ENCODE measurements around the gene UBTF.

- TF ChIP-seq CTCF (optimal IDR thresholded peaks at IDR 0.05 in 1 of 3, IDR thresholded peaks at IDR 0.05 in 1 of 3, conservative IDR thresholded peaks at IDR 0.05 in 1 of 3; ENCODE audit: extremely low read depth in 1 of 3, insufficient read depth in 2 of 3, low read length in 3 of 3) = no peak
- TF ChIP-seq EZH2 (IDR thresholded peaks at IDR 0.05; ENCODE audit: low read length) = no peak
Measured at GRCh38 chr17:44176257-44176656, 43.2 kb downstream of the UBTF start.
